ENCODE results near the gene ITPA. TPM values are rescaled to one million over a fixed set of nuclear protein-coding genes. Genes with fewer than 3 reads are reported as not detected.

The ITPA gene
- total RNA-seq, 2 donors from 2014 or later = 35.2 to 67.6 TPM

DNA sequence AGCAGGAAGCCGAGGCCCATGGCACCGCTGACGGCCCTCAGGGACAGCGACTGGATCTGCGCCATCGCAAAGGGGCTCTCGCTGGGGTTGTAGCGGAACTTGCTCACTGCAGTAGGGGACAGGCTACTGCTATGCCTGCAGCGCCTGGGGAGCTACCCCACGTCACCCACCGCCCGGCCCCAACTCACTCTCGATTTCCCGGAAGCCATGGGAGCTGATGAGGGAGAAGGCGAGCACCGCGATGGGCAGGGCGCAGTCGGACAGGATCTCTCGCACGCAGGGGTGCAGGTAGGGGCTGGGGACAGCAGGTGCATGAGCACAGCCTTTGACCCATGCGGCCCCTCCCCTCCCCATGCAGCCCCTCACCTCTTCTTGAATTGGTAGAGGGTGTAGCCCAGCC, 19.9 kb downstream of the ITPA start:
- Histone ChIP-seq H3K27me3 (no peaks in the 10 kb centered on the region), H3K9me3 (no peaks in the 10 kb centered on the region), H3K4me3 (no peak overlapping the region), H3K27ac (no peak overlapping the region), H3K36me3 (no peaks in the 10 kb centered on the region), H3K4me1 (no peaks in the 10 kb centered on the region), H3K9ac (ENCODE audit: low read depth in 2 of 2, low read length in 2 of 2) (no peak overlapping the region)
- DNase-seq = no peak
- TF ChIP-seq, protein P1, sequence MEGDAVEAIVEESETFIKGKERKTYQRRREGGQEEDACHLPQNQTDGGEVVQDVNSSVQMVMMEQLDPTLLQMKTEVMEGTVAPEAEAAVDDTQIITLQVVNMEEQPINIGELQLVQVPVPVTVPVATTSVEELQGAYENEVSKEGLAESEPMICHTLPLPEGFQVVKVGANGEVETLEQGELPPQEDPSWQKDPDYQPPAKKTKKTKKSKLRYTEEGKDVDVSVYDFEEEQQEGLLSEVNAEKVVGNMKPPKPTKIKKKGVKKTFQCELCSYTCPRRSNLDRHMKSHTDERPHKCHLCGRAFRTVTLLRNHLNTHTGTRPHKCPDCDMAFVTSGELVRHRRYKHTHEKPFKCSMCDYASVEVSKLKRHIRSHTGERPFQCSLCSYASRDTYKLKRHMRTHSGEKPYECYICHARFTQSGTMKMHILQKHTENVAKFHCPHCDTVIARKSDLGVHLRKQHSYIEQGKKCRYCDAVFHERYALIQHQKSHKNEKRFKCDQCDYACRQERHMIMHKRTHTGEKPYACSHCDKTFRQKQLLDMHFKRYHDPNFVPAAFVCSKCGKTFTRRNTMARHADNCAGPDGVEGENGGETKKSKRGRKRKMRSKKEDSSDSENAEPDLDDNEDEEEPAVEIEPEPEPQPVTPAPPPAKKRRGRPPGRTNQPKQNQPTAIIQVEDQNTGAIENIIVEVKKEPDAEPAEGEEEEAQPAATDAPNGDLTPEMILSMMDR (IDR thresholded peaks at IDR 0.05) = no peak
- intact Hi-C loops (cut with DNase I) = no loop called here

DNA sequence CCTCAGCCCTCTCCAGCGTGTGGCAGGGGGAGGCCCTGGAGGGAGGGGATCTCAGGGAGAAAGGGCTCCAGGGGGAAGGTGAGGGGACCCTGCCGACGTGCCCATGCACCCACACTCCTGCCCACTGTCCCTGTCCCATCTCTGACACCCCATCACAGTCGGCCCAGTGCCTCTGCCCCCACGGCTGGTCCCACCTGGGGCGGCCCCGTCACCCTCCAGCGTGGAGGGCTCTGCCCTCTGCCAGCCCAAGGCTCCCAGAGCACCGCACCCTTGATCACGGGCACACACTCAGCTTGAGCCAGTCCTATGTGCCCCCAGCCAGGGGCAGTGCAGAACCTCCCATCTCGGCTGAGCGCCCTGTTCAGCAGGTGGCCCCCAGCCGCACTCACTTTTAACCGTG, 20.5 kb downstream of the ITPA start:
- intact Hi-C loops (cut with DNase I) = no loop called here
- Histone ChIP-seq H3K4me1 (no peaks in the 10 kb centered on the region), H3K9me3 (no peaks in the 10 kb centered on the region), H3K27ac (no peak overlapping the region), H3K36me3 (no peaks in the 10 kb centered on the region), H3K9ac (ENCODE audit: low read depth in 2 of 2, low read length in 2 of 2) (no peak overlapping the region), H3K4me3 (no peak overlapping the region), H3K27me3 (no peaks in the 10 kb centered on the region)
- DNase-seq = no peak
- TF ChIP-seq, protein P1 (IDR thresholded peaks at IDR 0.05) = no peak

DNA sequence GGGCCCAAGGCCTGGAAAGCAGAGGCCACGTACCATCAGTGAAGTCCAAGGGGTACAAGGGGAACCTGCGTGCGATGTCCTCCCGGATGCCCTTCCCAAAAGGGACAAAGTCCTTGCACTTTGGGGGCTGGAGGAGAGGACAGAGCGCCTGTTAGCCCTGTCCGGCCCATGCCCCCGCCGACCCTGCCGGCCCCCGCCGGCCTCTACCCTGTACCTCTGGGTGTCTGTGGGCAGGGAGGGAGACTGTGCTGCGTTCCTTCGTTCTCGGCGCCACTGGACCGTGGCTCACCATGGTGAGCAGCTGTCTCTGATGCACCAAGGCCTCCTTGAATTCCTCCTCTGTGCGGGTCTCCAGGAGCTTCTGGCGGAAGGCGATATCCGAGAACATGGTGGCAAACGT, 21.8 kb downstream of the ITPA start:
- H3K4me3 ChIP-seq = no peak overlapping the region
- no peaks in the 10 kb centered on the region for H3K9me3 ChIP-seq
- no peak overlapping the region for H3K9ac ChIP-seq (ENCODE audit: low read depth in 2 of 2, low read length in 2 of 2)
- no peak overlapping the region for H3K27ac ChIP-seq
- TF ChIP-seq, protein P1 (IDR thresholded peaks at IDR 0.05) = no peak
- no peak for DNase-seq
- intact Hi-C loops (cut with DNase I) = no loop called here
- no peaks in the 10 kb centered on the region for H3K36me3 ChIP-seq
- H3K27me3 ChIP-seq = no peaks in the 10 kb centered on the region
- no peaks in the 10 kb centered on the region for H3K4me1 ChIP-seq

DNA sequence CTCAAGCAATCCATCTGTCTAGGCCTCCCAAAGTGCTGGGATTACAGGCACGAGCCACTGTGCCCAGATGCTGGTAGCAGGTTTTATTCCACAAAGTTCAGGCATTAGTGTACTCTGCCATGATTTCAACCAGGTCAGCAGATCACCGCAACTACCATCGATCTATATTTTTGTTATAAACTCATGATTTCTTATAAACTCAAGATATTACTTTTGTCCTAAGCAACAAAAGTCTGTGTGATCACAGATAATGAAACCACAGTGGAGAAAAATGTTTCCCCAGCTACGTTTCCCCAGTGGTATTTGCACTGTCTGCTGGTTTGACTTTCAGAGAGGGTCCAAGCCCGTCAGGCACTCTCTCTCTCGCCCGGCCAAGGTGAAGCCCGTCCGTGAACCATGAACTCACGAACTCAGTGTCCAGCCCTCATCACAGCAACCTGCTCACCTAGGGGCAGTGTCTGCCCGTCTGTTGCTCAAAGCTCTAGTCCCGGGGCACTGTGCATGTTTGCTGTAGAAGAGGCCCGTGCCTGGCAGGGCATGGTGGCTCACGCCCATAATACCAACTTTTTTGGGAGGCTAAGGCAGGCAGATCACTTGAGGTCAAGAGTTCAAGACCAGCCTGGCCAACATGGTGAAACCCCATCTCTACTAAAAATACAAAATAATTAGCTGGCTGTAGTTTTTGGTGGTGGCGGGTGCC, 22.7 kb downstream of the ITPA start:
- H3K4me1 ChIP-seq = no peaks in the 10 kb centered on the region
- TF ChIP-seq, protein P1 (IDR thresholded peaks at IDR 0.05) = no peak

DNA sequence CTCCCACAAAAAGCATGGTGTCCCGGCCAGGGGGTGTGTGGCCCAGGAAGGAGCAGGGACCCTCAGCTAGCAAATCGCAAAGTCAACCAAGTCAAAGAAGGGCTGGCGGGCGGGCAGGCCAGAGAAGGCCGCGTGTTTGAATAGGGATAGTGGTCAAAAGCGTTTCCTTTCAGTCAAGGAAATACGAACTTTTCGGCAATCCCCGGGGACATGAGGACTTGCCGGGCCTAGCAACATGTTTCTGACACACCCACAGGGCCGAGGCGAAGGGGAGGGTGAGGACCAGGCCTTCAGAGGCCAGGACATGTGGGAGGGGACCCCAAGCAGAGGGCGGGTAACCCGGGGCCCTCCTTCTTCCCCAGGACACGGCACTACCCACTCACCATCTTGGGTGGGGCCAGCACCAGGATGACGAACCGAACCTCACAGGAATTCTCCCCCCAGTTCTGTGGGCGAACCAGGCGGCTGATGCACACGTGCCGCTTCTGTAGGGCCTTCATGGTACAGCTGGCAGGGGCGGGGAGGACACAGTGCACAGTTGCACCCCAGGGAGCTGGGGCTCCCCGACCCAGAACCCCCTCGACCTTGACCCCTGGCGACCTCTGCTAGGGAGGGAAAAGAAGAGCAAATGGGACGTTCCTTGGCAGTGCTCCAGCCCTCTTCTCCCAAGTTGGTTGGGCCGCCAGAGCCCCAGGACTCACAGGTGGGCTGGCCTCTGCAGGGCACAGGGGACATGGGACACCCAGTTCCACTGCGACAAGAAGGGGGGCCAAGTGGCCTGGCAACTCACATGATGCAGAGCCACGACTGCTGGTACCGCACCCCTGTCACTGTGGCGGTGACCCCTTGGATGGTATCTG, 24.1 kb downstream of the ITPA start:
- Histone ChIP-seq H3K9me3 (no peaks in the 10 kb centered on the region), H3K27ac (no peak overlapping the region), H3K4me3 (no peak overlapping the region), H3K36me3 (no peaks in the 10 kb centered on the region), H3K27me3 (peaks cover 18% of the 10 kb centered on the region), H3K9ac (ENCODE audit: low read depth in 2 of 2, low read length in 2 of 2) (no peak overlapping the region), H3K4me1 (no peaks in the 10 kb centered on the region)
- TF ChIP-seq, protein P1 (IDR thresholded peaks at IDR 0.05) = no peak
- DNase-seq = no peak
- intact Hi-C loops (cut with DNase I) = no loop called here

More for the DNA sequence above, 22.7 kb downstream of the ITPA start:
- Histone ChIP-seq H3K4me3 (no peak overlapping the region), H3K27ac (no peak overlapping the region), H3K9me3 (no peaks in the 10 kb centered on the region), H3K36me3 (no peaks in the 10 kb centered on the region), H3K9ac (ENCODE audit: low read depth in 2 of 2, low read length in 2 of 2) (no peak overlapping the region), H3K27me3 (peaks cover 4% of the 10 kb centered on the region)
- intact Hi-C loops (cut with DNase I) = no loop called here
- DNase-seq = no peak

Measured in colonic mucosa (tissue), 4 donors.